ENCODE results near the gene CD4.

The CD4 gene

DNA sequence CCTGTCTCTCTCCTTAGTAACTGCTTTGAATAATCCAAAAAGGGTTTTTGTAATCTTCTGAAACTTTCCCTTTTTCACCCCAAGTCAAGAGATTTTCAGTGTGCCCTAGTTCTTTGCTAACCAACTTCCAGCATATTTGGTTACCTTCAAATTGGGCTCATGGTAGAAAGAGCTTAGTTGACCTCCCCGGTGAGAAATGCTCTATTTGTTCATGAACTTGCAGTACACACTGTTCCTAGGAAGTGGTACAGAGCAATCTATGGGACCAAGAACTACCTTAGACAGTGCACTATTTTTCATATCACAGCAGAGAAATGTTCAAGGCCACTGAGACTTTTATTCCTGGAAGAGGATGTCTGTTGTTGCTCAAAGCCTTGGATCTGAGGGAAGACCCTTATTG is 64.3 kb downstream of the CD4 start:
- Histone ChIP-seq H3K79me2 (peaks cover 28% of the 10 kb centered on the region), H3K27me3 (ENCODE audit: control insufficient read depth, insufficient read depth, low read length) (no peaks in the 10 kb centered on the region), H3K9me3 (ENCODE audit: control insufficient read depth, low read length) (no peaks in the 10 kb centered on the region), H3K27ac (peak overlapping the region; percentile 98), H3K4me2 (ENCODE audit: low read length) (no peak overlapping the region), H3K4me1 (peaks cover 17% of the 10 kb centered on the region), H3K4me3 (ENCODE audit: low read depth, low read length) (no peak overlapping the region), H3K36me3 (ENCODE audit: control insufficient read depth, insufficient read depth, low read length) (no peaks in the 10 kb centered on the region), H3K9ac (no peak overlapping the region), H2AFZ (no peak overlapping the region)
- no peak for TF ChIP-seq CTCF (IDR thresholded peaks at IDR 0.05)

GRCh38 chr12:6854036-6854435 is 64.7 kb downstream of the CD4 start:
- TF ChIP-seq CTCF (IDR thresholded peaks at IDR 0.05) = no peak
- Histone ChIP-seq H3K79me2 (peaks cover 28% of the 10 kb centered on the region), H3K4me2 (ENCODE audit: low read length) (no peak overlapping the region), H3K4me1 (peaks cover 17% of the 10 kb centered on the region), H3K4me3 (ENCODE audit: low read depth, low read length) (no peak overlapping the region), H3K27ac (no peak overlapping the region), H3K9ac (no peak overlapping the region), H3K36me3 (ENCODE audit: control insufficient read depth, insufficient read depth, low read length) (no peaks in the 10 kb centered on the region), H3K9me3 (ENCODE audit: control insufficient read depth, low read length) (no peaks in the 10 kb centered on the region), H3K27me3 (ENCODE audit: control insufficient read depth, insufficient read depth, low read length) (no peaks in the 10 kb centered on the region), H2AFZ (no peak overlapping the region)

DNA sequence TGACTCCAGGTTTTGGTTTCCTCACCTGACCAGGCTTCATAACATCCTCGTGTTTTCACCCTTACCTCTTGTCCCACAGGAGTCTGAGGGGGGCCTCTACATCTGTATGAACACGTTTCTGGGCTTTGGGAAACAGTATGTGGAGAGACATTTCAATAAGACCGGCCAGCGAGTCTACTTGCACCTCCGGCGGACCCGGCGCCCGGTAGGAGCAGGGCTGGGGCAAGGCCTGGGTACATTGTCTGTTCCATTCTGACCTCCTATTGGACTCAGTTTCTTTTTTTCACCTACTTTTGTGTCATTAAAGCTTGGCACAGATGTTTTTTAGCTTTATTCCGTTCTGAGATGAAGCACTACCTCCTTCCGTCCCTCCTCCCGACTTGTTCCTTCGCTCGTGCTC is 66.0 kb downstream of the CD4 start:
- no peak overlapping the region for H3K9ac ChIP-seq
- H3K27me3 ChIP-seq (ENCODE audit: control insufficient read depth, insufficient read depth, low read length) = no peaks in the 10 kb centered on the region
- TF ChIP-seq CTCF (IDR thresholded peaks at IDR 0.05) = no peak
- H3K4me2 ChIP-seq (ENCODE audit: low read length) = no peak overlapping the region
- peaks cover 17% of the 10 kb centered on the region for H3K4me1 ChIP-seq
- H3K27ac ChIP-seq = no peak overlapping the region
- no peak overlapping the region for H2AFZ ChIP-seq
- H3K36me3 ChIP-seq (ENCODE audit: control insufficient read depth, insufficient read depth, low read length) = no peaks in the 10 kb centered on the region
- H3K9me3 ChIP-seq (ENCODE audit: control insufficient read depth, low read length) = no peaks in the 10 kb centered on the region
- peaks cover 28% of the 10 kb centered on the region for H3K79me2 ChIP-seq
- H3K4me3 ChIP-seq (ENCODE audit: low read depth, low read length) = no peak overlapping the region

GRCh38 chr12:6858799-6859198 is 69.5 kb downstream of the CD4 start:
- Histone ChIP-seq H3K9me3 (ENCODE audit: control insufficient read depth, low read length) (no peaks in the 10 kb centered on the region), H3K36me3 (ENCODE audit: control insufficient read depth, insufficient read depth, low read length) (no peaks in the 10 kb centered on the region), H3K27me3 (ENCODE audit: control insufficient read depth, insufficient read depth, low read length) (no peaks in the 10 kb centered on the region), H3K27ac (no peak overlapping the region), H2AFZ (no peak overlapping the region), H3K79me2 (peaks cover 23% of the 10 kb centered on the region), H3K9ac (no peak overlapping the region), H3K4me2 (ENCODE audit: low read length) (no peak overlapping the region), H3K4me1 (peaks cover 4% of the 10 kb centered on the region), H3K4me3 (ENCODE audit: low read depth, low read length) (no peak overlapping the region)
- no peak for TF ChIP-seq CTCF (IDR thresholded peaks at IDR 0.05)

DNA sequence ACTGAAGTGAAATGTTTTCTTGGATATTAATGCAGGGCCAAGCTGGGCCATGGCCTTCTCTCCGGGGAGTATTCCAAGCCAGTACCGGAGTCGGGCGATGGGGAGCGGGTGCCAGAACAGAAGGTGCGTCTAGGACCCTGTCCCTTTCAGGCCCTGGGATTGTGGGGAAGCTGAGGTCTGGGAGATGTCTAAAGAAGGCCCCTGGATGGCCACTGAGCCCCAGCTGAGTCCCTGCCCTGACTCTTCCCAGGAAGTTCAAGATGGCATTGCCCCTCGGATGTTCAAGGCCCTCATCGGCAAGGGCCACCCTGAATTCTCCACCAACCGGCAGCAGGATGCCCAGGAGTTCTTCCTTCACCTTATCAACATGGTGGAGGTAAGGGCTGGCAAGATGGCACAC is 70.8 kb downstream of the CD4 start:
- TF ChIP-seq CTCF (IDR thresholded peaks at IDR 0.05) = no peak
- Histone ChIP-seq H3K9me3 (ENCODE audit: control insufficient read depth, low read length) (no peaks in the 10 kb centered on the region), H3K36me3 (ENCODE audit: control insufficient read depth, insufficient read depth, low read length) (no peaks in the 10 kb centered on the region)

More for the DNA sequence above, 70.8 kb downstream of the CD4 start:
- Histone ChIP-seq H3K9ac (no peak overlapping the region), H3K27ac (no peak overlapping the region), H3K79me2 (peaks cover 12% of the 10 kb centered on the region), H2AFZ (no peak overlapping the region), H3K4me1 (no peaks in the 10 kb centered on the region), H3K27me3 (ENCODE audit: control insufficient read depth, insufficient read depth, low read length) (no peaks in the 10 kb centered on the region), H3K4me2 (ENCODE audit: low read length) (no peak overlapping the region), H3K4me3 (ENCODE audit: low read depth, low read length) (no peak overlapping the region)

All from parathyroid adenoma (tissue), 2 donors.